Caco-2 (cell line): Measurements from ENCODE around the gene ARHGEF40. TPM values are rescaled to one million over a fixed set of nuclear protein-coding genes. Genes with fewer than 3 reads are reported as not detected.

Experiments
- BruUV-seq: library from RNA; stranded (reverse); fragments of 400-500 nt; replicated peaks from 2 replicates; lab custom pipeline; 2021; lab: Mats Ljungman, UMichigan
- CTCF ChIA-PET: fragments of 300-600 bp; sonication (Branson Sonifier 250); formaldehyde crosslinking; loops from one replicate; lab custom pipeline; 2022; ENCODE audit warnings: antibody characterized with exemption; lab: Charles Lee
- POLR2A ChIA-PET: fragments of 300-600 bp; sonication (Branson Sonifier 250); formaldehyde crosslinking; loops from one replicate; lab custom pipeline; 2022; ENCODE audit warnings: antibody characterized with exemption; lab: Charles Lee
- DNase-seq, 2 experiments: peaks; one replicate each; pipeline versions ENCODE4 v3.0.0 to v3.0.0-alpha.2; 2020 to 2022
- H3K27me3 ChIP-seq: replicated peaks from 2 replicates; pipeline ENCODE4 v1.6.0; 2011; ENCODE audit warnings: low read length; ENCODE audit not compliant: control insufficient read depth, insufficient read depth
- H3K36me3 ChIP-seq: 2 replicates; pipeline ENCODE4 v1.5.1; 2011; ENCODE audit warnings: low read length; ENCODE audit not compliant: control insufficient read depth, insufficient read depth
- H3K4me1 ChIP-seq: fragments of 250-450 bp; sonication (Bioruptor Pico); 2 replicates; pipeline ENCODE4 v1.5.1; 2020; ENCODE audit warnings: mild to moderate bottlenecking
- H3K4me3 ChIP-seq: 2 replicates; pipeline ENCODE4 v1.5.1; 2011; ENCODE audit warnings: low read depth, mild to moderate bottlenecking, control low read depth, low read length
- H3K9me3 ChIP-seq: fragments of 250-450 bp; sonication (Bioruptor Pico); 2 replicates; pipeline ENCODE4 v1.5.1; 2020; ENCODE audit warnings: mild to moderate bottlenecking, moderate library complexity
- H3K27ac Mint-ChIP-seq: one replicate; pipeline ENCODE4 v1.8.0; 2022; ENCODE audit warnings: mixed read lengths; ENCODE audit not compliant: unreplicated experiment
- H3K27me3 Mint-ChIP-seq: one replicate; pipeline ENCODE4 v1.8.0; 2022; ENCODE audit warnings: mixed read lengths; ENCODE audit not compliant: insufficient read depth, unreplicated experiment
- H3K36me3 Mint-ChIP-seq: one replicate; pipeline ENCODE4 v1.8.0; 2022; ENCODE audit warnings: mild to moderate bottlenecking, mixed read lengths; ENCODE audit not compliant: insufficient read depth, unreplicated experiment
- H3K4me1 Mint-ChIP-seq: one replicate; pipeline ENCODE4 v1.8.0; 2022; ENCODE audit warnings: low read depth, mixed read lengths; ENCODE audit not compliant: unreplicated experiment
- H3K4me3 Mint-ChIP-seq: one replicate; pipeline ENCODE4 v1.8.0; 2022; ENCODE audit warnings: mild to moderate bottlenecking, moderate library complexity, mixed read lengths; ENCODE audit not compliant: unreplicated experiment
- H3K9me3 Mint-ChIP-seq: one replicate; pipeline ENCODE4 v1.8.0; 2022; ENCODE audit warnings: mixed read lengths; ENCODE audit not compliant: unreplicated experiment
- CTCF ChIP-seq, 2 experiments: fragments of 200-600 bp in 1 of 2; IDR thresholded peaks; 1 replicate in 1 of 2; 2 replicates in 1 of 2; pipeline versions ENCODE4 v1.5.1 to v1.8.0; 2011 to 2022; ENCODE audit warnings: antibody characterized with exemption in 1 of 2, control low read depth in 1 of 2, inconsistent platforms in 1 of 2, low read depth in 1 of 2, low read length in 1 of 2, mild to moderate bottlenecking in 1 of 2, moderate library complexity in 1 of 2; ENCODE audit not compliant: insufficient read depth in 1 of 2, severe bottlenecking in 1 of 2, unreplicated experiment in 1 of 2
- intact Hi-C: fragments of 100-400 bp; cut with micrococcal nuclease; formaldehyde crosslinking; loops from one replicate; pipeline ENCODE4 v1.10.0; 2022; ENCODE audit not compliant: unreplicated experiment
- total RNA-seq: library from RNA; stranded (reverse); gene quantifications from 2 replicates; pipeline ENCODE4 v1.2.3, GENCODE V29; 2022

The ARHGEF40 gene
- total RNA-seq, 1 experiment from 2014 or later, result 7.1 TPM

- no TSS peak for BruUV-seq
- no peaks in the 10 kb centered on the region for H3K9me3 Mint-ChIP-seq
- no peak overlapping the region for H3K4me3 Mint-ChIP-seq
- H3K36me3 Mint-ChIP-seq, result no peaks in the 10 kb centered on the region
- peaks cover 5% of the 10 kb centered on the region for H3K4me1 Mint-ChIP-seq
- TF ChIP-seq CTCF (IDR thresholded peaks at IDR 0.05; ENCODE audit: insufficient read depth in 1 of 2, low read depth in 1 of 2, low read length in 1 of 2, severe bottlenecking in 1 of 2, unreplicated experiment in 1 of 2), result no peak
- H3K27me3 ChIP-seq, result no peaks in the 10 kb centered on the region
- no peak for DNase-seq
- H3K36me3 ChIP-seq, result no peaks in the 10 kb centered on the region
- peaks cover 5% of the 10 kb centered on the region; the same call in 1 of the 2 replicates for H3K4me1 ChIP-seq
- peaks cover 11% of the 10 kb centered on the region for H3K27me3 Mint-ChIP-seq
- intact Hi-C loops, result no loop called here
- no peaks in the 10 kb centered on the region for H3K9me3 ChIP-seq
- H3K4me3 ChIP-seq, result no peak overlapping the region
- H3K27ac Mint-ChIP-seq, result no peak overlapping the region
- ChIA-PET POLR2A (no interaction called here), CTCF (interaction anchor here (3.1 kb wide), 1 partner anchor 34 kb away, joined by 14 read pairs; no protein-coding TSS in a partner anchor)
These were observed 20.8 kb upstream of the ARHGEF40 start for GRCh38 chr14:21049271-21049673.

GRCh38 chr14:21050597-21050996 is 19.5 kb upstream of the ARHGEF40 start:
- CTCF ChIA-PET, result interaction anchor here (1.2 to 1.3 kb wide), 2 partner anchors 36 to 54 kb away, joined by 5 read pairs; no protein-coding TSS in a partner anchor
- Histone ChIP-seq H3K4me3 (no peak overlapping the region), H3K4me1 (peaks cover 13% of the 10 kb centered on the region), H3K36me3 (no peaks in the 10 kb centered on the region), H3K27me3 (no peaks in the 10 kb centered on the region), H3K9me3 (no peaks in the 10 kb centered on the region)
- Mint-ChIP-seq H3K27me3 (no peaks in the 10 kb centered on the region), H3K36me3 (no peaks in the 10 kb centered on the region), H3K4me1 (peaks cover 8% of the 10 kb centered on the region), H3K9me3 (no peaks in the 10 kb centered on the region), H3K4me3 (no peak overlapping the region), H3K27ac (no peak overlapping the region)
- DNase-seq, result no peak
- TF ChIP-seq CTCF (IDR thresholded peaks at IDR 0.05; ENCODE audit: insufficient read depth in 1 of 2, low read depth in 1 of 2, low read length in 1 of 2, severe bottlenecking in 1 of 2, unreplicated experiment in 1 of 2), result no peak
- BruUV-seq, result no TSS peak
- POLR2A ChIA-PET, result no interaction called here
- intact Hi-C loops, result no loop called here

GRCh38 chr14:21053184-21054122 is 16.7 kb upstream of the ARHGEF40 start:
- Histone ChIP-seq H3K9me3 (no peaks in the 10 kb centered on the region), H3K36me3 (no peaks in the 10 kb centered on the region), H3K4me3 (no peak overlapping the region), H3K4me1 (peaks cover 17% of the 10 kb centered on the region), H3K27me3 (no peaks in the 10 kb centered on the region)
- no peak for DNase-seq
- peaks cover 8% of the 10 kb centered on the region for H3K4me1 Mint-ChIP-seq
- no peak overlapping the region for H3K27ac Mint-ChIP-seq
- H3K27me3 Mint-ChIP-seq, result no peaks in the 10 kb centered on the region
- H3K9me3 Mint-ChIP-seq, result no peaks in the 10 kb centered on the region
- TF ChIP-seq CTCF (IDR thresholded peaks at IDR 0.05; ENCODE audit: insufficient read depth in 1 of 2, low read depth in 1 of 2, low read length in 1 of 2, severe bottlenecking in 1 of 2, unreplicated experiment in 1 of 2), result no peak
- intact Hi-C loops, result no loop called here
- POLR2A ChIA-PET, result no interaction called here
- H3K4me3 Mint-ChIP-seq, result no peak overlapping the region
- no TSS peak for BruUV-seq
- no peaks in the 10 kb centered on the region for H3K36me3 Mint-ChIP-seq
- CTCF ChIA-PET, result interaction anchor here (1.7 kb wide), 2 partner anchors 18 to 38 kb away, joined by 4 read pairs; no protein-coding TSS in a partner anchor
